WI38 (cell line): Measurements from ENCODE around the gene POLE3.

ENCODE experiments used
- H3K4me3 ChIP-seq: 2 replicates; pipeline ENCODE4 v1.5.1; 2011; ENCODE audit warnings: low read depth, mild to moderate bottlenecking, control low read depth, low read length
- CTCF ChIP-seq: IDR thresholded peaks from 2 replicates; pipeline ENCODE4 v1.5.1; 2012; ENCODE audit warnings: low read depth, mild to moderate bottlenecking, control low read depth, low read length

POLE3 gene

GRCh38 chr9:113363336-113363735 is 47.1 kb downstream of the POLE3 start:
- TF ChIP-seq CTCF, result no peak
- no peak overlapping the region for H3K4me3 ChIP-seq

GRCh38 chr9:113361304-113362018 is 49.0 kb downstream of the POLE3 start:
- no peak overlapping the region for H3K4me3 ChIP-seq
- TF ChIP-seq CTCF, result no peak

GRCh38 chr9:113360242-113360842 is 50.1 kb downstream of the POLE3 start:
- no peak overlapping the region for H3K4me3 ChIP-seq
- no peak for TF ChIP-seq CTCF

- TF ChIP-seq CTCF, result no peak
- H3K4me3 ChIP-seq, result no peak overlapping the region
These were observed 51.1 kb downstream of the POLE3 start for GRCh38 chr9:113359385-113359784.
